RWPE2 (cell line): ENCODE results near the gene RFX6.

Experiments used
- ATAC-seq: fragments of 200-7000 bp; cut with Tn5 transposase; 3 replicates; pipeline ENCODE4 v1.9.1; 2021; ENCODE audit warnings: low read depth
- DNase-seq: peaks from one replicate; pipeline ENCODE4 v3.0.0-alpha.2; 2020; ENCODE audit warnings: low spot score
- H3K27ac ChIP-seq: fragments of 450-650 bp; 2 replicates; pipeline ENCODE4 v1.5.1; 2017; ENCODE audit warnings: mild to moderate bottlenecking; ENCODE audit not compliant: poor library complexity, severe bottlenecking
- H3K27me3 ChIP-seq: fragments of 250-450 bp; sonication (Bioruptor Pico); 2 replicates; pipeline ENCODE4 v1.5.1; 2021; ENCODE audit warnings: mild to moderate bottlenecking, moderate library complexity; ENCODE audit not compliant: insufficient read depth, poor library complexity, severe bottlenecking
- H3K36me3 ChIP-seq: fragments of 250-450 bp; sonication (Bioruptor Pico); 2 replicates; pipeline ENCODE4 v1.5.1; 2020; ENCODE audit warnings: low read depth, mild to moderate bottlenecking, moderate library complexity
- H3K4me1 ChIP-seq: fragments of 250-450 bp; sonication (Bioruptor Pico); 2 replicates; pipeline ENCODE4 v1.5.1; 2021; ENCODE audit warnings: mild to moderate bottlenecking, moderate library complexity; ENCODE audit not compliant: insufficient read depth, poor library complexity, severe bottlenecking
- H3K4me3 ChIP-seq: fragments of 250-450 bp; sonication (Bioruptor Pico); 2 replicates; pipeline ENCODE4 v1.5.1; 2021; ENCODE audit warnings: mild to moderate bottlenecking, moderate library complexity; ENCODE audit not compliant: severe bottlenecking
- H3K9me3 ChIP-seq: fragments of 250-450 bp; sonication (Bioruptor Pico); 2 replicates; pipeline ENCODE4 v1.5.1; 2021; ENCODE audit warnings: mild to moderate bottlenecking, moderate library complexity; ENCODE audit not compliant: severe bottlenecking
- TF ChIP-seq, protein P1 (sequence below): fragments of 450-650 bp; IDR thresholded peaks from one replicate; pipeline ENCODE4 v1.5.1; 2017; ENCODE audit warnings: mild to moderate bottlenecking, moderate library complexity; ENCODE audit not compliant: poor library complexity, severe bottlenecking

RFX6 gene

DNA sequence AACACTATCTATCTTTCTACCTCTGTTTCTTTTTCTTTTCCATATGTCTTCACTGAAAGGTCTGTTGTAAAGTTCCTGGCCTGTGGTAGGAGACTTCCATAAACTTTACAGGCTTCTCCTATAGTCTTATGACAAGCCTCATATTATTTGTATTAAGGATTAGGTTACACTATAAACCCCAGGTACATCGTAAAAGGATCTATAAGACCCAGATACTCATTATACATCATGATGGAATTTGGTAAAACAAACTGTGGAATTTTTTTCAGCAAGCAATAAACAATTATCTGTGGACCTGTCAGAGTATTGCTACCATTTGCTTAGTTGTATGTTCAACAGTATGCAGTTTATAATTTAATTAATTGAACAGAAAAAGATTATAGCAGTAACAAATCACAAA lies 55.5 kb downstream of the RFX6 start:
- Histone ChIP-seq H3K36me3 (no peaks in the 10 kb centered on the region), H3K4me1 (no peaks in the 10 kb centered on the region), H3K4me3 (no peak overlapping the region), H3K27me3 (no peaks in the 10 kb centered on the region), H3K27ac (no peak overlapping the region), H3K9me3 (no peaks in the 10 kb centered on the region)
- TF ChIP-seq, protein P1, sequence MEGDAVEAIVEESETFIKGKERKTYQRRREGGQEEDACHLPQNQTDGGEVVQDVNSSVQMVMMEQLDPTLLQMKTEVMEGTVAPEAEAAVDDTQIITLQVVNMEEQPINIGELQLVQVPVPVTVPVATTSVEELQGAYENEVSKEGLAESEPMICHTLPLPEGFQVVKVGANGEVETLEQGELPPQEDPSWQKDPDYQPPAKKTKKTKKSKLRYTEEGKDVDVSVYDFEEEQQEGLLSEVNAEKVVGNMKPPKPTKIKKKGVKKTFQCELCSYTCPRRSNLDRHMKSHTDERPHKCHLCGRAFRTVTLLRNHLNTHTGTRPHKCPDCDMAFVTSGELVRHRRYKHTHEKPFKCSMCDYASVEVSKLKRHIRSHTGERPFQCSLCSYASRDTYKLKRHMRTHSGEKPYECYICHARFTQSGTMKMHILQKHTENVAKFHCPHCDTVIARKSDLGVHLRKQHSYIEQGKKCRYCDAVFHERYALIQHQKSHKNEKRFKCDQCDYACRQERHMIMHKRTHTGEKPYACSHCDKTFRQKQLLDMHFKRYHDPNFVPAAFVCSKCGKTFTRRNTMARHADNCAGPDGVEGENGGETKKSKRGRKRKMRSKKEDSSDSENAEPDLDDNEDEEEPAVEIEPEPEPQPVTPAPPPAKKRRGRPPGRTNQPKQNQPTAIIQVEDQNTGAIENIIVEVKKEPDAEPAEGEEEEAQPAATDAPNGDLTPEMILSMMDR: no peak
- ATAC-seq (no peak), DNase-seq (no peak)

DNA sequence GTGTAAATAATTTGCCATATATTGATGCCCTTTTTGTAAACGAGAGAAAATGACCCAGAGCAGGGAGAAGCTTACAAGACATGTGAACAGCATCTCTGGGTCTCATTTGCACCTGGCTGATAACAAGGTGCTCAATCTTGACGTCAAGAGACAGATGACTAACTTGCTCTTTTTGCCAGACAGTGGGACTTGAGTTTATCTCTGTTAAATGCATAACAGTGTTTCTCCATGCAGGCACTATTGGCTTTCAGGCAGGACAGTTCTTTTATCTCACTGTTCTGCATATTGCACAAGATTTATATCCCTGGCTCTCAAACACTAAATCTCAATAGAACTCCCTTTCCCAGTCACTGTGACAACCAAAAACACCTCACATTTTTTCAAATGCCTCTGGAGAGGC lies 56.4 kb downstream of the RFX6 start:
- no peaks in the 10 kb centered on the region for H3K9me3 ChIP-seq
- no peak for DNase-seq

GRCh38 chr6:116938305-116938704 lies 61.3 kb downstream of the RFX6 start:
- TF ChIP-seq, protein P1: no peak
- DNase-seq: no peak
- Histone ChIP-seq H3K4me3 (no peak overlapping the region), H3K27ac (no peak overlapping the region), H3K4me1 (no peaks in the 10 kb centered on the region), H3K9me3 (no peaks in the 10 kb centered on the region), H3K27me3 (peaks cover 17% of the 10 kb centered on the region), H3K36me3 (no peaks in the 10 kb centered on the region)
- no peak for ATAC-seq

More for the DNA sequence above, 56.4 kb downstream of the RFX6 start:
- Histone ChIP-seq H3K4me3 (no peak overlapping the region), H3K4me1 (no peaks in the 10 kb centered on the region), H3K27me3 (no peaks in the 10 kb centered on the region), H3K27ac (no peak overlapping the region), H3K36me3 (no peaks in the 10 kb centered on the region)
- ATAC-seq: no peak
- TF ChIP-seq, protein P1: no peak

DNA sequence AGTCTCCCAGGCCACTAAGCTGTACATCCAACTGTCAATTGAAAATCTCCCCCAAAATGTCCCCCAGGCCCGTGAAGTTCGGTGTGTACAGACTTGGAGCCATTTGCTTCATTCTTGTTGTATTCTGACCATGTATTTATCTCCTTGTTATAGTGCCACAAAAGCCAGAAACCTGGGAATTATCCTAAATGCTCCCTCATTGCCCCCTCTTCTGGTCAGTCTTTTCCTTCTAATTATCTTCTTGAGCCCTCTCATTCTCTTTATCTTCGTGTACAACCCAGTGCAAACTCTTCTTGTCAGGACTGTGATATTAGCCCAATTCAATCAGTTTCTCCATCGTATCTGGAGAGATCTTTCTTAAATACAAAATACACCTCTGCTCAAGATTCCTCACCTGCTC lies 64.7 kb downstream of the RFX6 start:
- TF ChIP-seq, protein P1: peak; percentile 18
- no peaks in the 10 kb centered on the region for H3K36me3 ChIP-seq
- peaks cover 17% of the 10 kb centered on the region for H3K27me3 ChIP-seq
- no peak overlapping the region for H3K4me3 ChIP-seq
- H3K4me1 ChIP-seq: no peaks in the 10 kb centered on the region
- no peaks in the 10 kb centered on the region for H3K9me3 ChIP-seq
- H3K27ac ChIP-seq: no peak overlapping the region
- no peak for DNase-seq
- ATAC-seq: no peak

- no peak for DNase-seq
- no peaks in the 10 kb centered on the region for H3K4me1 ChIP-seq
- peak; percentile 71 for ATAC-seq
- H3K4me3 ChIP-seq: no peak overlapping the region
- no peak overlapping the region for H3K27ac ChIP-seq
- H3K9me3 ChIP-seq: no peaks in the 10 kb centered on the region
- TF ChIP-seq, protein P1: no peak
- no peaks in the 10 kb centered on the region for H3K36me3 ChIP-seq
- H3K27me3 ChIP-seq: peaks cover 14% of the 10 kb centered on the region
These were observed 68.8 kb downstream of the RFX6 start for GRCh38 chr6:116945809-116946208.
